ENCODE results near the gene RPRD1B. TPM values are rescaled to one million over a fixed set of nuclear protein-coding genes. Genes with fewer than 3 reads are reported as not detected.

Gene RPRD1B
- total RNA-seq, 2 donors from 2014 or later, result 22.1 to 29.6 TPM

- no peaks in the 10 kb centered on the region for H3K27me3 Mint-ChIP-seq (ENCODE audit: insufficient read depth)
- DNase-seq, result no peak
- H3K4me3 Mint-ChIP-seq, result no peak overlapping the region
- Histone ChIP-seq H3K27me3 (ENCODE audit: control insufficient read depth, insufficient read depth, low read length, poor library complexity, severe bottlenecking) (no peaks in the 10 kb centered on the region), H3K27ac (ENCODE audit: low read depth, low read length) (no peak overlapping the region), H3K9me3 (ENCODE audit: control insufficient read depth, low read length) (no peaks in the 10 kb centered on the region), H3K36me3 (ENCODE audit: control insufficient read depth, insufficient read depth, low read length) (peaks cover 51% of the 10 kb centered on the region), H3K4me3 (ENCODE audit: low read length) (no peak overlapping the region), H3K9ac (ENCODE audit: extremely low read depth, low read length, poor library complexity, severe bottlenecking) (peak overlapping the region; percentile 4), H3K4me1 (ENCODE audit: control insufficient read depth, insufficient read depth, low read length) (peaks cover 11% of the 10 kb centered on the region)
- H3K9me3 Mint-ChIP-seq, result no peaks in the 10 kb centered on the region
- peak overlapping the region; percentile 37 for H3K27ac Mint-ChIP-seq
- peaks cover 31% of the 10 kb centered on the region for H3K4me1 Mint-ChIP-seq
- H3K36me3 Mint-ChIP-seq (ENCODE audit: low read depth), result peaks cover 17% of the 10 kb centered on the region
- 76 to 90% methylated on average over 3 of the region's 3 CpGs for WGBS, 2 experiments (ENCODE audit: insufficient coverage in 1 of 2, insufficient read length in 1 of 2)
- TF ChIP-seq, protein P1, sequence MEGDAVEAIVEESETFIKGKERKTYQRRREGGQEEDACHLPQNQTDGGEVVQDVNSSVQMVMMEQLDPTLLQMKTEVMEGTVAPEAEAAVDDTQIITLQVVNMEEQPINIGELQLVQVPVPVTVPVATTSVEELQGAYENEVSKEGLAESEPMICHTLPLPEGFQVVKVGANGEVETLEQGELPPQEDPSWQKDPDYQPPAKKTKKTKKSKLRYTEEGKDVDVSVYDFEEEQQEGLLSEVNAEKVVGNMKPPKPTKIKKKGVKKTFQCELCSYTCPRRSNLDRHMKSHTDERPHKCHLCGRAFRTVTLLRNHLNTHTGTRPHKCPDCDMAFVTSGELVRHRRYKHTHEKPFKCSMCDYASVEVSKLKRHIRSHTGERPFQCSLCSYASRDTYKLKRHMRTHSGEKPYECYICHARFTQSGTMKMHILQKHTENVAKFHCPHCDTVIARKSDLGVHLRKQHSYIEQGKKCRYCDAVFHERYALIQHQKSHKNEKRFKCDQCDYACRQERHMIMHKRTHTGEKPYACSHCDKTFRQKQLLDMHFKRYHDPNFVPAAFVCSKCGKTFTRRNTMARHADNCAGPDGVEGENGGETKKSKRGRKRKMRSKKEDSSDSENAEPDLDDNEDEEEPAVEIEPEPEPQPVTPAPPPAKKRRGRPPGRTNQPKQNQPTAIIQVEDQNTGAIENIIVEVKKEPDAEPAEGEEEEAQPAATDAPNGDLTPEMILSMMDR (conservative IDR thresholded peaks at IDR 0.05), result no peak
These were observed 16.3 kb downstream of the RPRD1B start for GRCh38 chr20:38049800-38050199.

DNA sequence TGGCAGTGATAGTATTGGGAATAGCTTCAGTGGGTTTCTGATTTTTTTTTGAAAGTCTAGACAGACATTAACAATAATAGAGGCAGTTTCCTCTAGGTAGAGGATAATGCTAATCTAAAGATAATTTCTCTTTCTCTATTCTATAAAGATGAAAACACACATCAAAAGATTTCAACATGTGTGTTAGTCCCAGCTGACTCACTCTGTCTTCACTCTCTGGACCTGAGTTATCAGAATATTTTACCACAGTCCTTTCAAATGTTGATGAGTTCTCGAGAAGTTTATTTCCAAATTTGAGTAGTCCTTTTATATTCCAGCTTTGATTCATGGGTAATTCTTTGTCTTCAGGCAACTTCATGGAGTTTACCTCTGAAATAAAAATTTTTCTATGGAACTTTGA lies 17.1 kb downstream of the RPRD1B start:
- H3K9me3 ChIP-seq (ENCODE audit: control insufficient read depth, low read length), result no peaks in the 10 kb centered on the region
- H3K27me3 ChIP-seq (ENCODE audit: control insufficient read depth, insufficient read depth, low read length, poor library complexity, severe bottlenecking), result no peaks in the 10 kb centered on the region
- no peak overlapping the region for H3K27ac Mint-ChIP-seq
- H3K27ac ChIP-seq (ENCODE audit: low read depth, low read length), result no peak overlapping the region
- H3K9me3 Mint-ChIP-seq, result no peaks in the 10 kb centered on the region
- TF ChIP-seq, protein P1 (conservative IDR thresholded peaks at IDR 0.05), result no peak
- H3K36me3 Mint-ChIP-seq (ENCODE audit: low read depth), result peaks cover 16% of the 10 kb centered on the region
- H3K36me3 ChIP-seq (ENCODE audit: control insufficient read depth, insufficient read depth, low read length), result peaks cover 44% of the 10 kb centered on the region
- no peak overlapping the region for H3K4me3 ChIP-seq (ENCODE audit: low read length)
- peaks cover 31% of the 10 kb centered on the region for H3K4me1 Mint-ChIP-seq
- peak overlapping the region; percentile 4 for H3K9ac ChIP-seq (ENCODE audit: extremely low read depth, low read length, poor library complexity, severe bottlenecking)
- no peak for DNase-seq
- H3K4me3 Mint-ChIP-seq, result no peak overlapping the region
- 88% methylated on average over 1 of the region's 1 CpG; no CpG with 5 or more reads in 1 of the 2 experiments for WGBS, 2 experiments (ENCODE audit: insufficient coverage in 1 of 2, insufficient read length in 1 of 2)
- H3K27me3 Mint-ChIP-seq (ENCODE audit: insufficient read depth), result no peaks in the 10 kb centered on the region
- H3K4me1 ChIP-seq (ENCODE audit: control insufficient read depth, insufficient read depth, low read length), result peaks cover 11% of the 10 kb centered on the region

- Mint-ChIP-seq H3K4me1 (peaks cover 20% of the 10 kb centered on the region), H3K27me3 (ENCODE audit: insufficient read depth) (no peaks in the 10 kb centered on the region), H3K36me3 (ENCODE audit: low read depth) (peaks cover 17% of the 10 kb centered on the region), H3K27ac (peak overlapping the region; percentile 36), H3K9me3 (no peaks in the 10 kb centered on the region), H3K4me3 (no peak overlapping the region)
- 98 to 100% methylated on average over 2 of the region's 2 CpGs for WGBS, 2 experiments (ENCODE audit: insufficient coverage in 1 of 2, insufficient read length in 1 of 2)
- TF ChIP-seq, protein P1 (conservative IDR thresholded peaks at IDR 0.05), result no peak
- no peaks in the 10 kb centered on the region for H3K9me3 ChIP-seq (ENCODE audit: control insufficient read depth, low read length)
- no peak overlapping the region for H3K27ac ChIP-seq (ENCODE audit: low read depth, low read length)
- H3K36me3 ChIP-seq (ENCODE audit: control insufficient read depth, insufficient read depth, low read length), result peaks cover 38% of the 10 kb centered on the region
- H3K9ac ChIP-seq (ENCODE audit: extremely low read depth, low read length, poor library complexity, severe bottlenecking), result no peak overlapping the region
- no peaks in the 10 kb centered on the region for H3K27me3 ChIP-seq (ENCODE audit: control insufficient read depth, insufficient read depth, low read length, poor library complexity, severe bottlenecking)
- peaks cover 11% of the 10 kb centered on the region for H3K4me1 ChIP-seq (ENCODE audit: control insufficient read depth, insufficient read depth, low read length)
- no peak overlapping the region for H3K4me3 ChIP-seq (ENCODE audit: low read length)
- DNase-seq, result no peak
These were observed 19.3 kb downstream of the RPRD1B start for GRCh38 chr20:38052870-38053269.

All from endodermal cell (in vitro differentiated cells).